ENCODE measurements around the gene DPM3.

The DPM3 gene

DNA sequence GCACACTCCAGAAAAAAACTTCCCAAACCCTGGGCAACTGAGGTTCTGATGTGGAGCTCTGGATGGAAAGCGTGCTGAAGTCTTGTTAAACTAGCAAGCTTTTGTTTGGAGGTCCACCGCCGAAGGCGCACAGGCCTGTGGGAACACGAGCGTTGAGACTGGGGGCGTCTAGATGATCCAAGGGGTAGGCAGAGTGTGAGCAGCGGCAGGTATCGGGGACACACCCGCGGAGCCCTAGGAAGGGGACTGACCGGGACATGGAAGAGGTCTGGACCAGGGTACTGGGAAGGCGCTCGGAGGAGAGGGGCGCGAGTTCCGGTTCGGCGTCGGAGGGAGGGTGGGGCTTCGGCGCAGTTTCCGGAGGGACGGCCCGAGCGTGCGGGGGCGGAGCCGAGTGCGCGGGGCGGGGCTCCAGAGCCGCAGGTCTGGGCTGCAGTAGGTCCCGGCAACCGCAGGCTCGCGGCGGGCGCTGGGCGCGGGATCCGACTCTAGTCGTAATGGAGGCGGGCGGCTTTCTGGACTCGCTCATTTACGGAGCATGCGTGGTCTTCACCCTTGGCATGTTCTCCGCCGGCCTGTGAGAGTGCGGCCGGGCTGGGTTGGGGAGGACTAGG, 4.8 kb downstream of the DPM3 start, which contains the start of gene SLC50A1 (continued):
- TF ChIP-seq, protein P1, sequence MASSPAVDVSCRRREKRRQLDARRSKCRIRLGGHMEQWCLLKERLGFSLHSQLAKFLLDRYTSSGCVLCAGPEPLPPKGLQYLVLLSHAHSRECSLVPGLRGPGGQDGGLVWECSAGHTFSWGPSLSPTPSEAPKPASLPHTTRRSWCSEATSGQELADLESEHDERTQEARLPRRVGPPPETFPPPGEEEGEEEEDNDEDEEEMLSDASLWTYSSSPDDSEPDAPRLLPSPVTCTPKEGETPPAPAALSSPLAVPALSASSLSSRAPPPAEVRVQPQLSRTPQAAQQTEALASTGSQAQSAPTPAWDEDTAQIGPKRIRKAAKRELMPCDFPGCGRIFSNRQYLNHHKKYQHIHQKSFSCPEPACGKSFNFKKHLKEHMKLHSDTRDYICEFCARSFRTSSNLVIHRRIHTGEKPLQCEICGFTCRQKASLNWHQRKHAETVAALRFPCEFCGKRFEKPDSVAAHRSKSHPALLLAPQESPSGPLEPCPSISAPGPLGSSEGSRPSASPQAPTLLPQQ (tag by site-specific recombination; IDR thresholded peaks at IDR 0.05): no peak; the same call in 1 of the 2 replicates
- TF ChIP-seq, protein P2, sequence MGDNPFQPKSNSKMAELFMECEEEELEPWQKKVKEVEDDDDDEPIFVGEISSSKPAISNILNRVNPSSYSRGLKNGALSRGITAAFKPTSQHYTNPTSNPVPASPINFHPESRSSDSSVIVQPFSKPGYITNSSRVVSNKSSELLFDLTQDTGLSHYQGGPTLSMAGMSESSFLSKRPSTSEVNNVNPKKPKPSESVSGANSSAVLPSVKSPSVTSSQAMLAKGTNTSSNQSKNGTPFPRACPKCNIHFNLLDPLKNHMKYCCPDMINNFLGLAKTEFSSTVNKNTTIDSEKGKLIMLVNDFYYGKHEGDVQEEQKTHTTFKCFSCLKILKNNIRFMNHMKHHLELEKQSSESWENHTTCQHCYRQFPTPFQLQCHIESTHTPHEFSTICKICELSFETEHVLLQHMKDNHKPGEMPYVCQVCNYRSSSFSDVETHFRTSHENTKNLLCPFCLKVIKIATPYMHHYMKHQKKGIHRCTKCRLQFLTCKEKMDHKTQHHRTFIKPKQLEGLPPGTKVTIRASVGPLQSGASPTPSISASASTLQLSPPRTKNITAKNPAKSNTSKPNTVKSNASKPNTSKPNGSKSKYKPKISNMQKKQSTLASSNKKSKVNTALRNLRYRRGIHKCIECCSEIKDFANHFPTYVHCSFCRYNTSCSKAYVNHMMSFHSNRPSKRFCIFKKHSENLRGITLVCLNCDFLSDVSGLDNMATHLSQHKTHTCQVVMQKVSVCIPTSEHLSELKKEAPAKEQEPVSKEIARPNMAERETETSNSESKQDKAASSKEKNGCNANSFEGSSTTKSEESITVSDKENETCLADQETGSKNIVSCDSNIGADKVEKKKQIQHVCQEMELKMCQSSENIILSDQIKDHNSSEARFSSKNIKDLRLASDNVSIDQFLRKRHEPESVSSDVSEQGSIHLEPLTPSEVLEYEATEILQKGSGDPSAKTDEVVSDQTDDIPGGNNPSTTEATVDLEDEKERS (tag by site-specific recombination; IDR thresholded peaks at IDR 0.05): no peak
- TF ChIP-seq ZNF654 (tag by site-specific recombination; IDR thresholded peaks at IDR 0.05; ENCODE audit: low read depth) (no peak), ZSCAN23 (tag by site-specific recombination; IDR thresholded peaks at IDR 0.05) (no peak), ZNF324 (tag by site-specific recombination; IDR thresholded peaks at IDR 0.05) (peak; percentile 25; the same call in 1 of the 2 replicates), ZNF837 (tag by site-specific recombination; IDR thresholded peaks at IDR 0.05) (0 out of 2 replicates have a peak, but pooled peaks have one; percentile 43), ZNF416 (tag by site-specific recombination; IDR thresholded peaks at IDR 0.05) (no peak), ZNF76 (tag by site-specific recombination; IDR thresholded peaks at IDR 0.05; ENCODE audit: borderline replicate concordance, low read depth) (peak; percentile 62; the same call in 1 of the 2 replicates), ZNF214 (tag by site-specific recombination; IDR thresholded peaks at IDR 0.05; ENCODE audit: borderline replicate concordance) (no peak), ZNF266 (tag by site-specific recombination; IDR thresholded peaks at IDR 0.05; ENCODE audit: low read depth) (no peak), ZNF404 (tag by site-specific recombination; IDR thresholded peaks at IDR 0.05) (no peak), REPIN1 (tag by site-specific recombination; IDR thresholded peaks at IDR 0.05; ENCODE audit: low read depth) (no peak), ZNF600 (tag by site-specific recombination; IDR thresholded peaks at IDR 0.05) (peak; percentile 85; the same call in 1 of the 2 replicates), ZNF658 (tag by site-specific recombination; IDR thresholded peaks at IDR 0.05) (no peak), ZNF366 (tag by site-specific recombination; conservative IDR thresholded peaks at IDR 0.05) (no peak; the same call in 1 of the 2 replicates), ZFP37 (tag by site-specific recombination; IDR thresholded peaks at IDR 0.05) (peak; percentile 80), ZNF624 (tag by site-specific recombination; IDR thresholded peaks at IDR 0.05) (no peak), ZNF394 (tag by site-specific recombination; IDR thresholded peaks at IDR 0.05; ENCODE audit: borderline replicate concordance) (peak; percentile 11), ZNF626 (tag by site-specific recombination; IDR thresholded peaks at IDR 0.05) (no peak), ZIC2 (tag by site-specific recombination; IDR thresholded peaks at IDR 0.05) (peak; percentile 23; the same call in 1 of the 2 replicates), ZNF341 (tag by site-specific recombination; IDR thresholded peaks at IDR 0.05; ENCODE audit: low read depth) (peak; percentile 62), ZNF423 (tag by site-specific recombination; IDR thresholded peaks at IDR 0.05) (no peak), ZNF350 (tag by site-specific recombination; IDR thresholded peaks at IDR 0.05) (no peak), ZNF239 (tag by site-specific recombination; IDR thresholded peaks at IDR 0.05) (no peak), ZNF623 (tag by site-specific recombination; IDR thresholded peaks at IDR 0.05) (no peak; the same call in 1 of the 2 replicates)
- TF ChIP-seq, protein P3, sequence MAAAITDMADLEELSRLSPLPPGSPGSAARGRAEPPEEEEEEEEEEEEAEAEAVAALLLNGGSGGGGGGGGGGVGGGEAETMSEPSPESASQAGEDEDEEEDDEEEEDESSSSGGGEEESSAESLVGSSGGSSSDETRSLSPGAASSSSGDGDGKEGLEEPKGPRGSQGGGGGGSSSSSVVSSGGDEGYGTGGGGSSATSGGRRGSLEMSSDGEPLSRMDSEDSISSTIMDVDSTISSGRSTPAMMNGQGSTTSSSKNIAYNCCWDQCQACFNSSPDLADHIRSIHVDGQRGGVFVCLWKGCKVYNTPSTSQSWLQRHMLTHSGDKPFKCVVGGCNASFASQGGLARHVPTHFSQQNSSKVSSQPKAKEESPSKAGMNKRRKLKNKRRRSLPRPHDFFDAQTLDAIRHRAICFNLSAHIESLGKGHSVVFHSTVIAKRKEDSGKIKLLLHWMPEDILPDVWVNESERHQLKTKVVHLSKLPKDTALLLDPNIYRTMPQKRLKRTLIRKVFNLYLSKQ (tag by site-specific recombination; IDR thresholded peaks at IDR 0.05; ENCODE audit: borderline replicate concordance): no peak
- TF ChIP-seq, protein P4, sequence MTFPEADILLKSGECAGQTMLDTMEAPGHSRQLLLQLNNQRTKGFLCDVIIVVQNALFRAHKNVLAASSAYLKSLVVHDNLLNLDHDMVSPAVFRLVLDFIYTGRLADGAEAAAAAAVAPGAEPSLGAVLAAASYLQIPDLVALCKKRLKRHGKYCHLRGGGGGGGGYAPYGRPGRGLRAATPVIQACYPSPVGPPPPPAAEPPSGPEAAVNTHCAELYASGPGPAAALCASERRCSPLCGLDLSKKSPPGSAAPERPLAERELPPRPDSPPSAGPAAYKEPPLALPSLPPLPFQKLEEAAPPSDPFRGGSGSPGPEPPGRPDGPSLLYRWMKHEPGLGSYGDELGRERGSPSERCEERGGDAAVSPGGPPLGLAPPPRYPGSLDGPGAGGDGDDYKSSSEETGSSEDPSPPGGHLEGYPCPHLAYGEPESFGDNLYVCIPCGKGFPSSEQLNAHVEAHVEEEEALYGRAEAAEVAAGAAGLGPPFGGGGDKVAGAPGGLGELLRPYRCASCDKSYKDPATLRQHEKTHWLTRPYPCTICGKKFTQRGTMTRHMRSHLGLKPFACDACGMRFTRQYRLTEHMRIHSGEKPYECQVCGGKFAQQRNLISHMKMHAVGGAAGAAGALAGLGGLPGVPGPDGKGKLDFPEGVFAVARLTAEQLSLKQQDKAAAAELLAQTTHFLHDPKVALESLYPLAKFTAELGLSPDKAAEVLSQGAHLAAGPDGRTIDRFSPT (tag by site-specific recombination; IDR thresholded peaks at IDR 0.05): no peak
- TF ChIP-seq, protein P5, sequence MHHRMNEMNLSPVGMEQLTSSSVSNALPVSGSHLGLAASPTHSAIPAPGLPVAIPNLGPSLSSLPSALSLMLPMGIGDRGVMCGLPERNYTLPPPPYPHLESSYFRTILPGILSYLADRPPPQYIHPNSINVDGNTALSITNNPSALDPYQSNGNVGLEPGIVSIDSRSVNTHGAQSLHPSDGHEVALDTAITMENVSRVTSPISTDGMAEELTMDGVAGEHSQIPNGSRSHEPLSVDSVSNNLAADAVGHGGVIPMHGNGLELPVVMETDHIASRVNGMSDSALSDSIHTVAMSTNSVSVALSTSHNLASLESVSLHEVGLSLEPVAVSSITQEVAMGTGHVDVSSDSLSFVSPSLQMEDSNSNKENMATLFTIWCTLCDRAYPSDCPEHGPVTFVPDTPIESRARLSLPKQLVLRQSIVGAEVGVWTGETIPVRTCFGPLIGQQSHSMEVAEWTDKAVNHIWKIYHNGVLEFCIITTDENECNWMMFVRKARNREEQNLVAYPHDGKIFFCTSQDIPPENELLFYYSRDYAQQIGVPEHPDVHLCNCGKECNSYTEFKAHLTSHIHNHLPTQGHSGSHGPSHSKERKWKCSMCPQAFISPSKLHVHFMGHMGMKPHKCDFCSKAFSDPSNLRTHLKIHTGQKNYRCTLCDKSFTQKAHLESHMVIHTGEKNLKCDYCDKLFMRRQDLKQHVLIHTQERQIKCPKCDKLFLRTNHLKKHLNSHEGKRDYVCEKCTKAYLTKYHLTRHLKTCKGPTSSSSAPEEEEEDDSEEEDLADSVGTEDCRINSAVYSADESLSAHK (tag by site-specific recombination; IDR thresholded peaks at IDR 0.05): no peak
